Vagina (tissue), 2 donors: ENCODE data around the gene NIFK. TPM values are rescaled to one million over a fixed set of nuclear protein-coding genes. Genes with fewer than 3 reads are reported as not detected.

Source experiments
- DNase-seq, 2 donors: peaks; one replicate each; pipeline ENCODE4 v3.0.0-alpha.2; 2017; ENCODE audit errors: extremely low spot score in 2 of 2
- H3K27ac ChIP-seq: fragments of 200-600 bp; sonication (generic); one replicate; pipeline ENCODE4 v1.5.1; 2019
- H3K27me3 ChIP-seq: fragments of 200-600 bp; sonication (generic); one replicate; pipeline ENCODE4 v1.5.1; 2019
- H3K36me3 ChIP-seq, 2 donors: fragments of 200-600 bp; sonication (generic); one replicate each; pipeline ENCODE4 v1.5.1; 2017 to 2019
- H3K4me1 ChIP-seq: fragments of 200-600 bp; sonication (generic); one replicate; pipeline ENCODE4 v1.5.1; 2019
- H3K4me3 ChIP-seq, 2 donors: fragments of 200-600 bp; sonication (generic); 1 replicate in 1 of 2; 2 replicates in 1 of 2; pipeline ENCODE4 v1.5.1; 2016 to 2019
- H3K9me3 ChIP-seq: fragments of 200-600 bp; sonication (generic); one replicate; pipeline ENCODE4 v1.5.1; 2019
- POLR2A ChIP-seq, 2 donors: fragments of 450-650 bp; IDR thresholded peaks; one replicate each; pipeline ENCODE4 v1.6.1; 2017; ENCODE audit warnings: antibody characterized with exemption in 2 of 2, mild to moderate bottlenecking in 2 of 2, moderate library complexity in 2 of 2
- POLR2AphosphoS5 ChIP-seq, 2 donors: sonication (generic); formaldehyde crosslinking; IDR thresholded peaks; one replicate each; pipeline ENCODE4 v1.9.0; 2017; ENCODE audit warnings: antibody characterized with exemption in 2 of 2, mild to moderate bottlenecking in 2 of 2, low read depth in 1 of 2; ENCODE audit not compliant: insufficient read depth in 1 of 2
- intact Hi-C: fragments of 100-400 bp; cut with DNase I; formaldehyde crosslinking; loops from one replicate; pipeline ENCODE4 v1.15.1; 2023
- total RNA-seq: library from RNA; depleted of rRNA; stranded (reverse); fragments of >200 nt; gene quantifications from one replicate; pipeline ENCODE4 v1.2.3, GENCODE V29; 2016
- TF ChIP-seq, protein P1 (sequence below), 3 experiments: fragments of 450-650 bp in 2 of 3; fragments of 200-600 bp in 1 of 3; sonication (generic) in 1 of 3; IDR thresholded peaks; one replicate each; pipeline ENCODE4 v1.5.1; 2017 to 2019; ENCODE audit warnings: antibody characterized with exemption in 3 of 3, mild to moderate bottlenecking in 2 of 3, moderate library complexity in 2 of 3

NIFK gene
- total RNA-seq, 1 donor from 2014 or later: 33.1 TPM

DNA sequence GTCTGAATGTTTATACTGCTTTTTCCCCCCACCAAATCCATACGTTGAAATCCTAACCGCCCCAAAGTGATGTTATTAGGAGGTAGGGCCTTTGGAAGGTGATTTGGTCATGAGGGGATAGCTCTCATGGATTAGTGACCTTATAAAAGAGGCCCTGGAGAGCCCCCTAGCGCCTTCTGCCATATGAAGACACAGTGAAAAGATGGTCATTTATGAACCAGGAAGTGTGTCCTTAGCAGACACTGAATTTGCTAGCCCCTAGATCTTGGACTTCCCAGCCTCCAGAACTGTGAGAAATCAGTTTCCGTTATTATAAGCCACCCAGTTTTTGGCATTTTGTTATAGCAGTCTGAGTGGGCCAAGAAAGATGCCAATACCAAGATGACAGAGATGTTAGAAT is 11.5 kb upstream of the NIFK start:
- no peaks in the 10 kb centered on the region for H3K4me1 ChIP-seq
- no peak for TF ChIP-seq POLR2AphosphoS5 (IDR thresholded peaks at IDR 0.05; ENCODE audit: insufficient read depth in 1 of 2, low read depth in 1 of 2)
- TF ChIP-seq POLR2A (IDR thresholded peaks at IDR 0.05): no peak
- TF ChIP-seq, protein P1, sequence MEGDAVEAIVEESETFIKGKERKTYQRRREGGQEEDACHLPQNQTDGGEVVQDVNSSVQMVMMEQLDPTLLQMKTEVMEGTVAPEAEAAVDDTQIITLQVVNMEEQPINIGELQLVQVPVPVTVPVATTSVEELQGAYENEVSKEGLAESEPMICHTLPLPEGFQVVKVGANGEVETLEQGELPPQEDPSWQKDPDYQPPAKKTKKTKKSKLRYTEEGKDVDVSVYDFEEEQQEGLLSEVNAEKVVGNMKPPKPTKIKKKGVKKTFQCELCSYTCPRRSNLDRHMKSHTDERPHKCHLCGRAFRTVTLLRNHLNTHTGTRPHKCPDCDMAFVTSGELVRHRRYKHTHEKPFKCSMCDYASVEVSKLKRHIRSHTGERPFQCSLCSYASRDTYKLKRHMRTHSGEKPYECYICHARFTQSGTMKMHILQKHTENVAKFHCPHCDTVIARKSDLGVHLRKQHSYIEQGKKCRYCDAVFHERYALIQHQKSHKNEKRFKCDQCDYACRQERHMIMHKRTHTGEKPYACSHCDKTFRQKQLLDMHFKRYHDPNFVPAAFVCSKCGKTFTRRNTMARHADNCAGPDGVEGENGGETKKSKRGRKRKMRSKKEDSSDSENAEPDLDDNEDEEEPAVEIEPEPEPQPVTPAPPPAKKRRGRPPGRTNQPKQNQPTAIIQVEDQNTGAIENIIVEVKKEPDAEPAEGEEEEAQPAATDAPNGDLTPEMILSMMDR (IDR thresholded peaks at IDR 0.05): no peak
- no peaks in the 10 kb centered on the region for H3K27me3 ChIP-seq
- H3K9me3 ChIP-seq: no peaks in the 10 kb centered on the region
- no peaks in the 10 kb centered on the region for H3K36me3 ChIP-seq
- no peak overlapping the region for H3K4me3 ChIP-seq
- intact Hi-C loops: no loop called here
- H3K27ac ChIP-seq: no peak overlapping the region
- DNase-seq: no peak

DNA sequence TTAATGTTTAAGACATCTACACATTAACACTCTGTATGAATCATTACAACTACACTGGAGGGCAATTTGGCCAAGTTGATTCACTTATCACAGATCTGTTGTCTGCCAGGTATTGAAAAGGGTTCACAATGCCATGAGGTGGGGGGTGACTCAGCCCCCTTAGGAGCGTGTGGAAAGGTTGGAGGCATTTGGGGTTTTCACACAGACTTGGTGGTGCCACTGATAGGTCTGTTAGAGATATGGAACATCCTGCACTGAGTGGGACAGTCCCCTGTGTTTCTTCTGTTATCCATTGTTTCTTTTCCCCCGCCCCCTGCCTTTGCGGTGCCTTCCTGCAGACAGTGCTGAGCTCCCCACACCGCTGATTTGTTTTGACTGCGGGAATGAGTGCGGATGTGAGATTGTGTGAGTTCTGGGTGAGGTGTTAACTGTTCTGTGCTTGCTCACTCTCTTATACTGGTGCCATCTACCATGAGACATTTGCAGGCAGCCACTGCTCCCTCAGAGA is 9.4 kb upstream of the NIFK start:
- Histone ChIP-seq H3K27ac (no peak overlapping the region), H3K4me3 (no peak overlapping the region)

DNA sequence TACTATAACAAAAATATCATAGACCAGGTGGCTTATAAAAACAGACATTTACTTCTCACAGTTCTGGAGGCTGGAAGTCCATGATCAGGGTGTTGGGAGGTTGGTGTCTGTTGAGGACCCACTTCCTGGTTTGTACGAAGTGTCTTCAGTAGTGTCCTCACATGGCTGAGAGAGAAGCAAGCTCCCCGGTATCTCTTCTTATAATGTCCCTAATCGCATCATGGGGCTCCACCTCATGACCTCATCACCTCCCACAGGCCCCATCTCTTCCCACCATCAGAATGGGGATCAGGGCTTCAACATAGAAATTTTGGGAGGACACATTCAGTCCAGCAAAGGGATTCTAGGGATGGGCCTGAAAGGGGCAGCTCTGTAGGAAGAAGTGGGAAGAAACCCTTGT is 4.8 kb upstream of the NIFK start:
- no peaks in the 10 kb centered on the region for H3K9me3 ChIP-seq
- no peak for TF ChIP-seq POLR2AphosphoS5 (IDR thresholded peaks at IDR 0.05; ENCODE audit: insufficient read depth in 1 of 2, low read depth in 1 of 2)
- no peak for TF ChIP-seq POLR2A (IDR thresholded peaks at IDR 0.05)
- TF ChIP-seq, protein P1 (IDR thresholded peaks at IDR 0.05): no peak
- H3K27me3 ChIP-seq: no peaks in the 10 kb centered on the region
- H3K36me3 ChIP-seq: no peaks in the 10 kb centered on the region
- intact Hi-C loops: no loop called here
- H3K4me3 ChIP-seq: no peak overlapping the region
- H3K27ac ChIP-seq: no peak overlapping the region
- peaks cover 5% of the 10 kb centered on the region for H3K4me1 ChIP-seq
- no peak for DNase-seq

More for the DNA sequence above, 9.4 kb upstream of the NIFK start:
- intact Hi-C loops: no loop called here
- no peak for DNase-seq
- TF ChIP-seq POLR2A (IDR thresholded peaks at IDR 0.05) (no peak), POLR2AphosphoS5 (IDR thresholded peaks at IDR 0.05; ENCODE audit: insufficient read depth in 1 of 2, low read depth in 1 of 2) (no peak)
- TF ChIP-seq, protein P1 (IDR thresholded peaks at IDR 0.05): no peak
- Histone ChIP-seq H3K4me1 (no peaks in the 10 kb centered on the region), H3K27me3 (no peaks in the 10 kb centered on the region), H3K9me3 (no peaks in the 10 kb centered on the region), H3K36me3 (no peaks in the 10 kb centered on the region)

DNA sequence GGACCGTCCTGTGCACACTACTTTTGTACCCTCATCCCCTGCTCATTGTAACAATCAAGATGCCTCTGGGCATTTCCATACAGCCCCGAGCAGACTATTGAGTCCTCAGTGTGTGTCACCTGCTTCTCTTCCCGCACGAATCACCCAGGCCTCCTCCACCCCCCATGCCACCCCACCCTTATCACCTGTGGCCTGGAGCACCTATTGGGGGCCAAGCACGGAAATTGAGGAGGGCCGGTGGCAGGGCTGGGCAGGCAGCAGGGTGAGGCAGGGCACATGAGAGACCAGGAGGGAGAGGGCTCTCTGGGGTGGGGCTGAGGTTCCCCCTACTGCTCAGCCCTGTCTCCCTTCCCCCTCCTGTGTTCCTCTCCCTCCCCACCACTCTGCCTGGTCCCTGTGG is 4.3 kb upstream of the NIFK start:
- Histone ChIP-seq H3K4me3 (no peak overlapping the region), H3K27ac (no peak overlapping the region), H3K36me3 (no peaks in the 10 kb centered on the region), H3K9me3 (no peaks in the 10 kb centered on the region), H3K4me1 (peaks cover 9% of the 10 kb centered on the region), H3K27me3 (no peaks in the 10 kb centered on the region)
- peak in 1 of 2 donors; percentile 75 for DNase-seq
- TF ChIP-seq POLR2AphosphoS5 (IDR thresholded peaks at IDR 0.05; ENCODE audit: insufficient read depth in 1 of 2, low read depth in 1 of 2): no peak
- TF ChIP-seq, protein P1 (IDR thresholded peaks at IDR 0.05): no peak
- no peak for TF ChIP-seq POLR2A (IDR thresholded peaks at IDR 0.05)
- intact Hi-C loops: no loop called here

DNA sequence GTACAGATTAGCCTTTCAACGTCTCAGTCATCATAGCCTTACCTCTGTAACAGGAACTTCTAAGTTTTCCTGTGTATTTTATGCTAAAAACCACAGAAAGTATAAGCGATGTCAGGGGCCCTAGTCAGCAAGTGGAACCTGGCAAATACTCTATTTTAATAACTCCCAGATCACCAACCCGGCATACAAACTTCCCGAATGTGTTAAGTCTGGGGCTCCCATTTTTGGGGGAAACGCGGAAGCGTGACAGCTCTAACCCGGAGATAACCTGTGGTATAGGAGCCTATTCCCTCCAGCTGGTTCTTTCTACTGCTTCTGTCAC is 574 bp downstream of the NIFK start:
- intact Hi-C loops: loop anchor here (2.0 kb wide), 1 partner anchor 21 kb away; no protein-coding TSS in a partner anchor
- TF ChIP-seq, protein P1 (IDR thresholded peaks at IDR 0.05): no peak
- TF ChIP-seq POLR2A (IDR thresholded peaks at IDR 0.05) (no peak), POLR2AphosphoS5 (IDR thresholded peaks at IDR 0.05; ENCODE audit: insufficient read depth in 1 of 2, low read depth in 1 of 2) (no peak)
- Histone ChIP-seq H3K27ac (peak overlapping the region; percentile 71), H3K4me3 (peak overlapping the region; percentile 91 to 95), H3K4me1 (peaks cover 24% of the 10 kb centered on the region), H3K9me3 (no peaks in the 10 kb centered on the region), H3K27me3 (no peaks in the 10 kb centered on the region), H3K36me3 (peaks cover 0 to 29% of the 10 kb centered on the region in 2 donors)
- no peak for DNase-seq
